CD4-positive, CD25-positive, alpha-beta regulatory T cell (primary cell): ENCODE data around the gene SNX22. TPM values are rescaled to one million over a fixed set of nuclear protein-coding genes. Genes with fewer than 3 reads are reported as not detected.

Experiments
- ATAC-seq, 2 donors: fragments of 150-1000 bp; cut with Tn5 transposase; one replicate each; pipeline ENCODE4 v1.10.0; 2021; ENCODE audit warnings: low read depth in 2 of 2, moderate number of reproducible peaks in 2 of 2, moderate library complexity in 1 of 2
- DNase-seq, 3 donors: peaks; one replicate each; pipeline versions ENCODE4 v3.0.0 to v3.0.0-alpha.2; 2012 to 2022; ENCODE audit warnings: mixed read lengths in 1 of 3
- H3K27ac ChIP-seq: one replicate; pipeline ENCODE4 v1.7.0; 2013; ENCODE audit warnings: mild to moderate bottlenecking, low read length; ENCODE audit not compliant: insufficient read depth, poor library complexity, severe bottlenecking
- H3K27me3 ChIP-seq: one replicate; pipeline ENCODE4 v1.7.0; 2013; ENCODE audit warnings: low read length; ENCODE audit not compliant: control insufficient read depth, insufficient read depth
- H3K36me3 ChIP-seq: one replicate; pipeline ENCODE4 v1.7.0; 2013; ENCODE audit warnings: mild to moderate bottlenecking, low read length, moderate library complexity; ENCODE audit not compliant: control insufficient read depth, insufficient read depth
- H3K4me1 ChIP-seq: 2 replicates; pipeline ENCODE4 v1.7.0; 2013; ENCODE audit warnings: mild to moderate bottlenecking, low read length; ENCODE audit not compliant: insufficient read depth, control insufficient read depth, poor library complexity, severe bottlenecking
- H3K4me3 ChIP-seq: one replicate; pipeline ENCODE4 v1.7.0; 2013; ENCODE audit warnings: low read depth, mild to moderate bottlenecking, low read length, moderate library complexity
- H3K9me3 ChIP-seq, 2 experiments: 1 replicate in 1 of 2; 2 replicates in 1 of 2; pipeline ENCODE4 v1.7.0; 2013; ENCODE audit warnings: low read length in 2 of 2, mild to moderate bottlenecking in 1 of 2, moderate library complexity in 1 of 2; ENCODE audit not compliant: control insufficient read depth in 2 of 2
- H3K27ac Mint-ChIP-seq, 3 donors: one replicate each; pipeline ENCODE4 v1.8.0; 2020 to 2022; ENCODE audit warnings: mild to moderate bottlenecking in 3 of 3, mixed read lengths in 3 of 3, moderate library complexity in 2 of 3
- H3K27me3 Mint-ChIP-seq: one replicate; pipeline ENCODE4 v1.8.0; 2022; ENCODE audit warnings: mild to moderate bottlenecking, mixed read lengths
- H3K36me3 Mint-ChIP-seq: one replicate; pipeline ENCODE4 v1.8.0; 2020; ENCODE audit warnings: mixed read lengths
- H3K4me1 Mint-ChIP-seq, 4 donors: one replicate each; pipeline ENCODE4 v1.8.0; 2020 to 2022; ENCODE audit warnings: mixed read lengths in 4 of 4, mild to moderate bottlenecking in 1 of 4
- H3K4me3 Mint-ChIP-seq, 4 donors: one replicate each; pipeline ENCODE4 v1.8.0; 2020 to 2022; ENCODE audit warnings: mild to moderate bottlenecking in 4 of 4, mixed read lengths in 4 of 4, moderate library complexity in 3 of 4
- H3K9me3 Mint-ChIP-seq, 7 donors: one replicate each; pipeline ENCODE4 v1.8.0; 2020 to 2022; ENCODE audit warnings: mixed read lengths in 7 of 7, mild to moderate bottlenecking in 3 of 7, moderate library complexity in 2 of 7
- polyA plus RNA-seq, 4 donors: library from polyadenylated mRNA; unstranded; fragments of 300-500 nt; fragmentation: Illumina TruSeq; gene quantifications; one replicate each; pipeline ENCODE4 v1.2.3, GENCODE V29; 2021
- total RNA-seq: library from RNA; stranded (reverse); gene quantifications from one replicate; pipeline ENCODE4 v1.2.3, GENCODE V29; 2022

The SNX22 gene
- total and polyA plus RNA-seq, 5 donors from 2014 or later: 0.20 to 1.4 (median 1.00) TPM

- Mint-ChIP-seq H3K27me3 (no peaks in the 10 kb centered on the region), H3K4me1 (peaks cover 0 to 5% (median 0%) of the 10 kb centered on the region in 4 donors), H3K27ac (no peak overlapping the region), H3K4me3 (no peak overlapping the region), H3K9me3 (peaks cover 0 to 2% (median 0%) of the 10 kb centered on the region in 7 donors), H3K36me3 (peaks cover 35% of the 10 kb centered on the region)
- no peaks in the 10 kb centered on the region for H3K27me3 ChIP-seq
- DNase-seq (no peak), ATAC-seq (no peak)
- H3K9me3 ChIP-seq: no peaks in the 10 kb centered on the region
- H3K4me3 ChIP-seq: no peak overlapping the region
- no peak overlapping the region for H3K27ac ChIP-seq
- no peaks in the 10 kb centered on the region for H3K4me1 ChIP-seq
- H3K36me3 ChIP-seq: peaks cover 31% of the 10 kb centered on the region
These were observed 53.7 kb downstream of the SNX22 start for GRCh38 chr15:64205202-64205601.

Other genes starting within 250 kb of the SNX22 start
- gene DAPK2, start 105.2 kb upstream of the SNX22 start, total RNA-seq: 0.72 TPM
- not detected for gene DAPK2, start 105.2 kb upstream of the SNX22 start, polyA plus RNA-seq
- gene CIAO2A, start 57.9 kb upstream of the SNX22 start, total RNA-seq: 25.8 TPM
- gene CIAO2A, start 57.9 kb upstream of the SNX22 start, polyA plus RNA-seq: 100 to 1,000 TPM in 3 of 4 donors, 10 to 100 TPM in 1; 87.3 to 124 (median 106) TPM
- 112 TPM for gene SNX1, start 55.7 kb upstream of the SNX22 start, total RNA-seq
- gene SNX1, start 55.7 kb upstream of the SNX22 start, polyA plus RNA-seq: 10 to 100 TPM; 58.3 to 72.7 (median 65.0) TPM
- 171 TPM for gene PPIB, start 11.3 kb downstream of the SNX22 start, total RNA-seq
- gene PPIB, start 11.3 kb downstream of the SNX22 start, polyA plus RNA-seq: 100 to 1,000 TPM; 516 to 624 (median 569) TPM
- 27.6 TPM for gene CSNK1G1, start 204.4 kb downstream of the SNX22 start, total RNA-seq
- 10 to 100 TPM; 14.4 to 18.8 (median 14.8) TPM for gene CSNK1G1, start 204.4 kb downstream of the SNX22 start, polyA plus RNA-seq
- 1.0 TPM for gene PCLAF, start 229.7 kb downstream of the SNX22 start, total RNA-seq
- gene PCLAF, start 229.7 kb downstream of the SNX22 start, polyA plus RNA-seq: 10 to 100 TPM in 2 of 4 donors, 1 to 10 TPM in 2; 9.1 to 27.0 (median 10.8) TPM
- 26.3 TPM for gene TRIP4, start 236.1 kb downstream of the SNX22 start, total RNA-seq
- 10 to 100 TPM; 29.9 to 47.3 (median 39.9) TPM for gene TRIP4, start 236.1 kb downstream of the SNX22 start, polyA plus RNA-seq